ENCODE results near the gene CEP83. TPM values are rescaled to one million over a fixed set of nuclear protein-coding genes. Genes with fewer than 3 reads are reported as not detected.
"Not testable (repeated sequence)": the region's sequence is repeated elsewhere in the genome, so short reads cannot be mapped to it uniquely, and the experiment has no call there.

The CEP83 gene, protein sequence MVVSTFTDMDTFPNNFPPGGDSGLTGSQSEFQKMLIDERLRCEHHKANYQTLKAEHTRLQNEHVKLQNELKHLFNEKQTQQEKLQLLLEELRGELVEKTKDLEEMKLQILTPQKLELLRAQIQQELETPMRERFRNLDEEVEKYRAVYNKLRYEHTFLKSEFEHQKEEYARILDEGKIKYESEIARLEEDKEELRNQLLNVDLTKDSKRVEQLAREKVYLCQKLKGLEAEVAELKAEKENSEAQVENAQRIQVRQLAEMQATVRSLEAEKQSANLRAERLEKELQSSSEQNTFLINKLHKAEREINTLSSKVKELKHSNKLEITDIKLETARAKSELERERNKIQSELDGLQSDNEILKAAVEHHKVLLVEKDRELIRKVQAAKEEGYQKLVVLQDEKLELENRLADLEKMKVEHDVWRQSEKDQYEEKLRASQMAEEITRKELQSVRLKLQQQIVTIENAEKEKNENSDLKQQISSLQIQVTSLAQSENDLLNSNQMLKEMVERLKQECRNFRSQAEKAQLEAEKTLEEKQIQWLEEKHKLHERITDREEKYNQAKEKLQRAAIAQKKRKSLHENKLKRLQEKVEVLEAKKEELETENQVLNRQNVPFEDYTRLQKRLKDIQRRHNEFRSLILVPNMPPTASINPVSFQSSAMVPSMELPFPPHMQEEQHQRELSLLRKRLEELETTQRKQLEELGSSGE
- polyA plus RNA-seq (ENCODE audit: insufficient read length): 13.5 TPM

DNA sequence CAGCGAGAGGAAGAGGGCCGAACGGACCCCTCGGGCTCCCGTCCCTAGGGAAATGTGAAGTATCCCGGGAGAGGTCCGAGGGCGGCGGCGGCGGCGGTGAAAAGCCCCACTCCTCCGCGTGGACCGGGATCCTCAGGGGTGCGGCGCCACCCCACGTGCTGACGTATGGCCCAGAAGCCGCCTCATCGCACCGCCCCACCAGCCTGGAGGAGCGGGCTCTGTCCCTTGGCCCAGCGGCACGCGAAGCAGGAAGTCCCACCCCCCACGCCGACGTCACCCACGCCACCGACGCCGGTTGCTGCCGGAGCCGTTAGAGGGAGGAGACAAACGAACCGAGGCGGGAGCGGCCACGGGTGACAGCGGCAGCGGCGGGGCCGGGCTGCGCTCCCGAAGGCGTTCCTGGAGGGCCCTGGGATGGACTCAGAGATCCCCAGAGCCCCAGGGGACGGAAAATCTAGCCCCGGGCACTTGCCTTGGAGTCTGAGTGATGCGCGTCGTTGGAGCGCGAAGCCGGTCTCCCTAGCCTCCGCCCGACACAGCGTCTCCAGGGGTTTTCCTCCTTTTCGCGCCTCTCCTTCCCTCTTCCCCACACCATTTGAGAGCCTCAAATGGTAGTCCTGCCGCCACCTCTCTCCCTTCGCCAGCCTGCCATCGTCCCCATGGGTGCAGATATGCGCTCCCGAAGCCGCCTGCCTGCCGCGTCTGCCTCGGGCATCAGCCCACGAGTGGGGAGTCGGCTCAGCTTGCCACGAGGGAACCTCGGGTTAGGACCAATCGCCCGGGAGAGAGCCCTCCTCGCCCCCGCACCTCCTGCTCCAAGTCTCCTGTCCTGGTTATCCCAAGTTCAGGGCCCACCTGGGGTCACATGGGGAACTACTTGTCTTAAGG lies at the start of gene CEP83:
Gene CEP83 (minus strand): TSS at position 140 of the 888 bp plus-strand sequence. CDS start 47,377 bp downstream, outside the sequence.
- peak; percentile 72 for DNase-seq (ENCODE audit: low read depth)

DNA sequence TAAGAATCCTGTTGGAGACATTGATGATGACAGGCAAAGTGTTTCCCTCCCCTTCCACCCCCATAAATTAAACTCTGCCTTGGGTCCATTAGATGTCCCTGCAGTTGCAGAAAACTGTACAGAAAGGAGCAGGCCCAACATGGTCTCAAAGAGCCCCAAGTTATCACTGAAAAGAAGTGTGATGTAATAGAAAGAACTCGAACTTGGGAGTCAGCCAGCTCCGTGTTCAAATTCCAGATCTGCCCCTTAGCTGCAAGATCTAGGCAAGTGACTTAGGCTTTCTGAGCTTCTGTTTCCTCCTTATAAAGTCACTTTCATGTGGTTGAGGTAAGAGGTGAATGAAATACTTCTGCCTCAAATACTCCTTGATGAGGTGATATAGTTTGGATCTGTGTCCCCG lies 49.6 kb upstream of the CEP83 start:
- DNase-seq (ENCODE audit: low read depth): no peak

GRCh38 chr12:94507455-94507854 lies 47.8 kb upstream of the CEP83 start:
- no peak for DNase-seq (ENCODE audit: low read depth)

DNA sequence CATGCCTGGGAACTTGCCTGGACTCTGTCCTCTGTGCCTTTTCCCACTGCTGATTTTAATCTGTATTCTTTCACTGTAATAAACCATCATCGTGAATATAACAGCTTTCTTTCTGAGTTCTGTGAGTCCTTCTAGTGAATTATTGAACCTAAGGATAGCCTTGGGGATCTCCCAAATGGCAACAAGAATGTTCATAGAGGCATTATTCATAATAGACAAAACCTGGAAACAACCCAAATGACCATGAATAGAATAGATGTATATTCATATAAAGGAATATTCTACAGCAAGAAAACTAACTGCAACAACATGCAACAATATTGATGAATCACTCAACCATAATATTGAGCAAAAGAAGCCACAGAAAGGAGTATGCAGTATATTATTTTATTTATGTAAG lies 44.7 kb upstream of the CEP83 start:
- DNase-seq (ENCODE audit: low read depth): no peak

DNA sequence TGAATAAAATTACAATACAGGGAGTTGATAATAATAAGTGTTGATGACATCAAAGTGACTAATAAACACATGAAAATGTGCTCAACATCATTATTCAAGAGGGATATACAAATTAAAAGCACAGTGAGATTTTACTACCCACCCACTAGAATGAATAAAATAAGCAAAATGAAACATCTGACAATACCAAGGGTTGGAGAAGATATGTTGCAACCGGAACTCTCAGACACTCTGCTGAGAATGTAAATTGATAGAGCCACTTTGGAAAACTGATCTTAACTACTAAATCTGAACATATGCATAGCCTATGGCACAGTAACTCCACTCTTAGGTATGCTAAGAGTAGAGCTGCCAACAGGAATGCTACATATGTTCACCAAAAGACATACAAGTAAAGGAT lies 44.0 kb upstream of the CEP83 start:
- no peak for DNase-seq (ENCODE audit: low read depth)

DNA sequence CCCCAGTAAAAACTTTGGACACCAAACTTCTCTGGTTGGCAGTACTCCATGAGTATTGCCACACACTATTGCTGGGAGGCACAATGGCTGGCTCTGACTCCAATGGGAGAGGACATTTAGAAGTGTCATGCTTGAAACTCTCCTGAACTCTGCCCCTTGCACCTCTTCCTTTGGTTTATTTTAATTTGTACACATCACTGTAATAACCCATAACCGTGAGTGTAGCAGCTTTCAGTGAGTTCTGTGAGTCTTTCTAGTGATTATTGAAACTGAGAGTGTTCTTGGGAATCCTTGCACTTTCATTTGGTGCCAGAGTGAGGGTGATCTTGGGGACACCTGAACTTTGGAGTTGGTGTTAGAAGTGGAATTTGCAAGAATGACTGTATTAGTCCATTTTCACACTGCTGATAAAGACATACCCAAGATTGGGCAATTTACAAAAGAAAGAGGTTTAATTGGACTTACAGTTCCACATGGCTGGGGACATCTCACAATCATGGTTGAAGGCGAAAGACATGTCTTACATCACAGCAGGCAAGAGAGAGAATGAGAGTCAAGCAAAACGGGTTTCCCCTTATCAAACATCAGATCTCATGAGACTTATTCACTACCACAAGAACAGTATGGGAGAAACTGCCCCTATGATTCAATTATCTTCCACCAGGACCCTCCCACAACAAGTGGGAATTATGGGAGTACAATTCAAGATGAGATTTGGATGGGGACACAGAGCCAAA lies 41.3 kb upstream of the CEP83 start:
- no peak for DNase-seq (ENCODE audit: low read depth)

GRCh38 chr12:94498698-94499097 lies 39.0 kb upstream of the CEP83 start:
- no peak for DNase-seq (ENCODE audit: low read depth)

GRCh38 chr12:94498073-94498472 lies 38.4 kb upstream of the CEP83 start:
- DNase-seq (ENCODE audit: low read depth): no peak

DNA sequence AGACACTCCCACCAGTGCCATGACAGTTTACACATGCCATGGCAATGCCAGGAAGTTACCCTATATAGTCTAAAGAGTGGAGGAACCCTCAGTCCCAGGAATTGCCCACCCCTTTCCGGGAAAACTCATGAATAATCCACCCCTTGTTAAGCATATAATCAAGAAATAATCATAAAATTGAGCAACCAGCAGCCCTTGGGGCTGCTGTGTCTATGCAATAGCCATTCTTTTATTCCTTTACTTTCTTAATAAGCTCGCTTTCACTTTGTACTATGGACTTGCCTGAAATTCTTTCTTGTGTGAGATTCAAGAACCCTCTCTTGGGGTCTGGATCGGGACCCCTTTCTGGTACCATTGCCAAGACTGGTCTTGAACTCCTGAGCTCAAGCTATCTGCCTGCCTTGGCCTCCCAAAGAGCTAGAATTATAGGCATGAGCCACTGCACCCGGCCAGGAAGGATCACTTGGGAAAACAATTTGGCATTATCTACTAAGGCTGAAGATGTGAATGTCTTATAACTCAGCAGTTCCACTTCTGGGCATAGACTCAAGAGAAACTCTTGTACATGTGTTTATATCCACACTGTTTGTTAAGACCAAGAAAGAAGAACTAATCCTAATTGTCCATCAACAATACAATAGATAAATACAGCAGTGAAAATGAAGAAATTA lies 35.9 kb upstream of the CEP83 start:
- DNase-seq (ENCODE audit: low read depth): peak; percentile 59

GRCh38 chr12:94491489-94491888 lies 31.8 kb upstream of the CEP83 start:
- no peak for DNase-seq (ENCODE audit: low read depth)

GRCh38 chr12:94488463-94488862 lies 28.8 kb upstream of the CEP83 start:
- no peak for DNase-seq (ENCODE audit: low read depth)

DNA sequence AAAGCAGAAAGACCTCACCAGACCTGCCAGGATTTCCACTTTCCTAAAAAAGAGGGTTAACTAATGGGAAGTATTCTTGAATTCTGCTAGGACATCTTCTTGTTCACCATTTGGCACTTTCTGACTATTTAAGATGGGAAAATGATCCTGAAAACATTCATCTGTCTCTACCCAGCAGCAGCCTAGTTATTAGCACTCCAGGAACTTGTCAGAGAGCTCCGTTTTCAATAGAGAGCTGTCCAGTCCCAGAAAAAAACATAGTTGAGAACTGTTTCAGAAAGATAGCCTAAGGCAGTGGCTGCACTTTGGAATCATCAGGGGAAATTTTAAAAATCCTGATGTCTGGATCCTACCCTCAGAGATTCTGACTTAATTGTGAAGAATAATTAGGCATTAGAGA lies 22.1 kb upstream of the CEP83 start:
- no peak for DNase-seq (ENCODE audit: low read depth)

DNA sequence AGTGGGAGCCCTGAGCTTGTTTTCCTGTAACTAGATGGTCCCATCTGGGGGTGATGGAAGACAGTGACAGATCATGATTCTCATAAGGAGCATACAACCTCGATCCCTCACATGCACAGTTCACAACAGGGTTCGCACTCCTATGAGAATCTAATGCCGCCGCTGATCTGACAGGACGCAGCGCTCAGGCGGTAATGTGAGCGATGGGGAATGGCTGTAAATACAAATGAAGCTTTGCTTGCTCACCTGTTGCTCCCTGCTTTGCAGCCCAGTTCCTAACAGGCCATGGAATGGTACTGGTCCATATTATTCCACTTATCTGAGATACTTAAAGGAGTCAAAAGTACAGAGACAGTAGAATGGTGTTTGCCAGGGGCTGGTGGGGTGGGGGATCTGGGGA lies 9.9 kb upstream of the CEP83 start:
- no peak for DNase-seq (ENCODE audit: low read depth)

GRCh38 chr12:94460616-94460959 lies 921 bp upstream of the CEP83 start:
- peak; percentile 1 for DNase-seq (ENCODE audit: low read depth)

DNA sequence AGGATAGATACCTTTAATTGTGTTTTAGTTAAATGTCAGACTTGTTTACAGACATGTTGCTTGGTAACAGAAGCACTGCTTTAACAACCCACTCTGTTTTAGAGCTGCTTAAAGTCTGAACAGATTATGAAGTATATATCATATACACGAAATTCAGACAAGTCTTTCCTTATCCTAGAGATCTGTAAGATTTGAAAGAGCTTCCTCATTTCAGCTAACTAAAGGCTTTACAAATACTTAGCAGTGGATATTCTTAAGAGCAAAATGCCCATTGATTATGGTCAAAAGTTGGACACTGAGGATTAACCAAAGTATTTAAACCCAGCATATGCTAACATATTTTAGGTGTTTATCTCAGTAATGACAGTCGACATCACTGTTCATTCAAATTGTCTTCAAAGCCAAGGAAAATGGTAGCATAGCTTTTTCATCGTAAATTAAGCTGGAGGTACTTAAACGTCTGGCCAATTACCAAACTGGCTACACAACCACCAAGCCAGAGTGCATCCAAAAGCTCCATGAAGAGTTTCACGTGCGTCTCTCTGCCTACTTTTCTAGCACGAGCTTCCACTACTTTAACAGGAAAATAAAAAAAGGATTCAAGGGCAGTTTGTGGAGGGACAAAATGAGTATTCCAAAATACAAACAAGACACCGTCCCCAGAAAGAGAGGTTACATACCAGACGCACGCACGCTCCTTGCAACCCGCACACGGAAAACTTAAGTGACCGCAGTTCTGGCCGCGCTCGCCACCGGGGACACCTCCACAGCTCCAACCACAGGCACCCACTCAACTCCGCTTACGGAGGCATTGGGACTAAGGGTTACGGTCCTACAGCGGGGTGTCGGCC lies 565 bp downstream of the CEP83 start:
- peak; percentile 19 for DNase-seq (ENCODE audit: low read depth)

GRCh38 chr12:94457311-94457710 lies 2.4 kb downstream of the CEP83 start:
- no peak for DNase-seq (ENCODE audit: low read depth)

- DNase-seq (ENCODE audit: low read depth): not testable (repeated sequence)
These were observed 5.3 kb downstream of the CEP83 start for GRCh38 chr12:94454318-94454717.

DNA sequence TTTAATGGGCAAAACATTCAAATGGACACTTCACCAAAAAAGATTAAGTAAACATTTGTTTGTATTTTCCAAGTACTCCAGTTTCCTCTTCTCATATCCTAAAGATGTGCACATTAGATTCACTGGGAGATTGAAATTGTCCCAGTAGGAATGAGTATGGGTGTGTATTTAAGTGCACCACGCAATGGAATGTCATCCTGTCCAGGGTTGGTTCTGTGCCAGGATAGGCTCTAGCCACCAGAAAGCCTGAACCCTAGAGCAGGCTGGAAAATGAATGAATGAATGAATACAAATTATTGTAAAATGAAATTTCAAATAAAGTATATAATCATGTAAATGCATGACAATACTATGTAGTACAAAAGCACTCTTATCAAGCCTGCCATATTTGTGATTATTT lies 14.0 kb downstream of the CEP83 start:
- no peak for DNase-seq (ENCODE audit: low read depth)

GRCh38 chr12:94437303-94437702 lies 22.4 kb downstream of the CEP83 start:
- no peak for DNase-seq (ENCODE audit: low read depth)

GRCh38 chr12:94435511-94435927 lies 24.1 kb downstream of the CEP83 start:
- DNase-seq (ENCODE audit: low read depth): no peak

All from forelimb muscle (tissue), 1 donor.